Measurements from ENCODE around the gene DNAJC6.

The DNAJC6 gene

GRCh38 chr1:65407877-65408276 is 98.5 kb downstream of the DNAJC6 start:
- DNase-seq (ENCODE audit: low read depth), result no peak

GRCh38 chr1:65409314-65409713 is 100.0 kb downstream of the DNAJC6 start:
- no peak for DNase-seq (ENCODE audit: low read depth)

- no peak for DNase-seq (ENCODE audit: low read depth)
These were observed 100.5 kb downstream of the DNAJC6 start for GRCh38 chr1:65409816-65410326.

- no peak for DNase-seq (ENCODE audit: low read depth)
These were observed 103.1 kb downstream of the DNAJC6 start for GRCh38 chr1:65412256-65412983.

GRCh38 chr1:65412984-65413375 is 103.6 kb downstream of the DNAJC6 start:
- DNase-seq (ENCODE audit: low read depth), result peak; percentile 76

- no peak for DNase-seq (ENCODE audit: low read depth)
These were observed 105.2 kb downstream of the DNAJC6 start for GRCh38 chr1:65414538-65414937.

GRCh38 chr1:65416767-65417166 is 107.4 kb downstream of the DNAJC6 start:
- no peak for DNase-seq (ENCODE audit: low read depth)

- DNase-seq (ENCODE audit: low read depth), result no peak
These were observed 108.4 kb downstream of the DNAJC6 start for GRCh38 chr1:65417729-65418128.

- DNase-seq (ENCODE audit: low read depth), result no peak
These were observed 109.3 kb downstream of the DNAJC6 start for GRCh38 chr1:65418522-65419185.

GRCh38 chr1:65419681-65420589 is 110.6 kb downstream of the DNAJC6 start:
- DNase-seq (ENCODE audit: low read depth), result peak; percentile 92

- DNase-seq (ENCODE audit: low read depth), result no peak
These were observed 111.4 kb downstream of the DNAJC6 start, which contains the start of the genes LEPR and LEPROT for GRCh38 chr1:65420590-65421350. Gene LEPR, plus strand, starts transcription at chr1:65420668. Its CDS starts 144,898 bp downstream, at chr1:65565566. Gene LEPROT, plus strand, starts transcription at chr1:65420668. Its CDS starts 57 bp downstream, at chr1:65420725.

GRCh38 chr1:65421351-65422025 is 112.1 kb downstream of the DNAJC6 start:
- DNase-seq (ENCODE audit: low read depth), result no peak

- DNase-seq (ENCODE audit: low read depth), result no peak
These were observed 113.2 kb downstream of the DNAJC6 start for GRCh38 chr1:65422241-65423203.

GRCh38 chr1:65423884-65424572 is 114.7 kb downstream of the DNAJC6 start:
- DNase-seq (ENCODE audit: low read depth), result peak; percentile 92

GRCh38 chr1:65424573-65424889 is 115.2 kb downstream of the DNAJC6 start:
- no peak for DNase-seq (ENCODE audit: low read depth)

- DNase-seq (ENCODE audit: low read depth), result no peak
These were observed 115.7 kb downstream of the DNAJC6 start for GRCh38 chr1:65425006-65425405.

- peak; percentile 86 for DNase-seq (ENCODE audit: low read depth)
These were observed 116.4 kb downstream of the DNAJC6 start for GRCh38 chr1:65425697-65426096.

- DNase-seq (ENCODE audit: low read depth), result no peak
These were observed 119.7 kb downstream of the DNAJC6 start for GRCh38 chr1:65429078-65429477.

GRCh38 chr1:65429806-65430205 is 120.5 kb downstream of the DNAJC6 start:
- no peak for DNase-seq (ENCODE audit: low read depth)
